HG03025 (cell line): ENCODE measurements around the gene TEX54.
A peak's percentile ranks its signal among the peaks of the same experiment; 100 is the strongest.

Experiments used
- ATAC-seq: cut with Tn5 transposase; IDR thresholded peaks from one replicate; pipeline ENCODE4 v1.9.1; 2021; ENCODE audit warnings: mild to moderate bottlenecking, moderate library complexity; ENCODE audit not compliant: unreplicated experiment, low FRiP score

The TEX54 gene

DNA sequence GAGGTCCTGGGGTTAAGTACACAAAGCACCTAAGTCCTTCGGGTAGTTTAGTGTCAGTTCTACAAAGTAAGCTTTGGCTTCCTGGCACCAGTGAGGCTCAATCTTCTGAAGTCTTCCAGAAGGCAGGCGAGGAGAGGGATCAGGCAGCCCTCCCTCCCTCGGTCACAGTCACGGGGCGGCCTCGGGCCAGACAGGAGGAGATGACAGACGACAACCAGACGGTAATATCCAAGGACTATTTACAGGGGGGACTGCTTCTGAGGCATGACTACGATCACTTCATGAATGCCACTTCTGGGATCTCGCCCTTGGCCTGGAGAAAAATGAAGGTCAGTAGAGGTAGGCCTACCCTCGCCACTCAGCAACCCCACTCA is 40.5 kb downstream of the TEX54 start:
- no peak for ATAC-seq

DNA sequence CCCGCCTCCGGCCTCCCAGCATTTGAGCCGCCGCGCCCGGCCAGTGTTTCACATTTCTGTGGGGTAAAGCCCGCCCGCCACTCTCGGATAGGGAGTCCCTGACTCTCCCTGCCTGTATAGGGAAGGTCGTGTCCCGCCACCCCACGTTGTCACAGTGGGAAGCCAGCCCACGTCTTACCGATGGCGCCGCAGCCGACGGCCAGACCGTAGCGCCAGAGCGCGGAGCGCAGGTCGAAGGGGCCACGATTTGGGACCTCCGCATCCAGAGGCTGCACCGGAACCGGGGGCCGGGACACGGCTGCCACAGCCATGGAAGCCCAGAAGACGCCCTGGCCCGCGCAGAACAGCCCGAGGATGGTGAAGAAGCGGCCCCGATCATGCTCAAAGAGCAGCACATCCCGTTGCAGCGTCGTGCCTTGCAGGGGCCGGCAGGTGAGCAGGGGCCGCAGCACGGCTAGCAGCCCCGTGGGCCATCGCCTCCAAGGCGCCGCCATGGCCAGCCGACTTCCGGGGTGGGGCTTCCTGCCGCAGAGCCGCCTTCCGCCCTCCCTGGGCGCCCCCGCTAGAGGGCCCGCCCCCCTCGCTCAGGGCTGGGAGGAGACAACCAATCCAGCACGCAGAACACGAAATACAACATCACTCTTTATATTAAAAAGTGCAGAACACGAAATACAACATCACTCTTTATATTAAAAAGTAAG is 41.0 kb downstream of the TEX54 start, which contains the start of gene TMEM223:
TMEM223 (minus strand) TSS at position 506 of the 701 bp plus-strand sequence; CDS start at position 494, 12 bp downstream.
- peak; percentile 54 for ATAC-seq

DNA sequence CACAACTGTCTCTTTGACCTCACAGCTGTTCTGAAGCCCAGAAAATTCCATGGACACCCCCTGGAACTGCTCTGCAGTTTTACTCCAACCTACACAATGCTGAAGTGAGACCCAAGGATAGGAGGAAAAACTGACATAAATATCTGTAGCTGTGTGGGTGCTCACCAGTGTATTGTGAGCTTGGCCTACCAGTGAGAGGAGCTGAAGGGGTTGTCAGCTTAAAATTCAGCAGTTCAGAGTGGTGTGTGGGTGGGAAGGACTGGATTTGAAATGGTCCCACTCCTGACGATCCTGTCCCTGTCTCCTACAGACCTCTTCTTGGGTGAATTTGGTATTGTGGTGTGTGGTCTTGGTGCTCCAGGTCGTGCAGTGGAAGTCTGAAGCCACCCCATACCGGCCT is 43.1 kb downstream of the TEX54 start:
- ATAC-seq = no peak

DNA sequence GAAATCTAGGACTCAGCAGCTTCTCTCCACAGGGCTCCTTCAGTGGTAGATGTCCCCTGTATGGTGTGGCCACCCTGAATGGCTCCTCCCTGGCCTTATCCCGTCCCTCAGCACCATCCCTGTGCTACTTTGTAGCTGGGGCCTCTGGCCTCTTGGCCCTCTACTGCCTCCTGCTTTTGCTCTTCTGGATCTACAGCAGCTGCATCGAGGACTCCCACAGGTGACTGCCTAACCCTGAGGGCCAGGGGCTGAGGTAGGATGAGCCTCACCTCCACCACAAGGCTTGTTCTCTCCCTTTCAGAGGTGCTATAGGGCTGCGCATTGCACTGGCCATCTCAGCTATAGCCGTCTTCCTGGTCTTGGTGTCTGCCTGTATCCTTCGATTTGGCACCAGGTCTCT is 43.6 kb downstream of the TEX54 start:
- no peak for ATAC-seq

DNA sequence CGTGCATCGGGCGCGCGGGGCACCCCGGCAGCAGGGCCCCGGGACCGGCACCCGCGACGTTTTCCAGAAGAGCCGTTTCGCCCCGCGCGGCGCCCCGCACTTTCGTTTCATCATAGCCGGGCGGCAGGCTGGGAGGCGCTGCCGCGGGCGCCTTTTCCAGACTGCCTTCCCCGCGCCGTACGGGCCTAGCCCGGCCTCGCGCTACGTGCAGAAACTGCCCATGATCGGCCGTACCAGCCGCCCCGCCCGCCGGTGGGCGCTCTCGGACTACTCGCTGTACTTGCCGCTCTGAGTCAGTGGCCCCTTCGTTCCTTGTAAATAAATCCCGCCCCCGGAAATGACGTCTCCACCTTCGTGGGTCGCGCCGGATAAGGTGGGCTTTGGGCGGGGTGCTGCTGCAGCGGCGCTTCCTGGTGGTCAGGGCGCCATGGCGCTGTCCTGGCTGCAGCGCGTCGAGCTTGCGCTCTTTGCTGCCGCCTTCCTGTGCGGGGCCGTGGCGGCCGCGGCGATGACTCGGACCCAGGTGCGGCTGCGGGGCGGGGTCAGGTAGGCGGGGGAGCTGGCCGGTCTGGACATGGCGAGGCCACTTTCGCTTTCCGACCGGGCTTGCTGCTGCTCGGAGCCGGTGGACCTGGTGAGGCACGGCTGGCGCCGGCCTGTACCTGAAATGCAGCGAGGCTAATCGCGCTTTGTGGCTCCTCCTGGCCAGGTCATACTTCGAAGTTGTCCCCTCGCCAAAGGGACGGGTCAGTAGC is 45.5 kb downstream of the TEX54 start, which contains the start of gene TMEM179B:
TMEM179B (plus strand) TSS at position 398 of the 755 bp plus-strand sequence; CDS start at position 428, 30 bp downstream.
- ATAC-seq = peak; percentile 63

DNA sequence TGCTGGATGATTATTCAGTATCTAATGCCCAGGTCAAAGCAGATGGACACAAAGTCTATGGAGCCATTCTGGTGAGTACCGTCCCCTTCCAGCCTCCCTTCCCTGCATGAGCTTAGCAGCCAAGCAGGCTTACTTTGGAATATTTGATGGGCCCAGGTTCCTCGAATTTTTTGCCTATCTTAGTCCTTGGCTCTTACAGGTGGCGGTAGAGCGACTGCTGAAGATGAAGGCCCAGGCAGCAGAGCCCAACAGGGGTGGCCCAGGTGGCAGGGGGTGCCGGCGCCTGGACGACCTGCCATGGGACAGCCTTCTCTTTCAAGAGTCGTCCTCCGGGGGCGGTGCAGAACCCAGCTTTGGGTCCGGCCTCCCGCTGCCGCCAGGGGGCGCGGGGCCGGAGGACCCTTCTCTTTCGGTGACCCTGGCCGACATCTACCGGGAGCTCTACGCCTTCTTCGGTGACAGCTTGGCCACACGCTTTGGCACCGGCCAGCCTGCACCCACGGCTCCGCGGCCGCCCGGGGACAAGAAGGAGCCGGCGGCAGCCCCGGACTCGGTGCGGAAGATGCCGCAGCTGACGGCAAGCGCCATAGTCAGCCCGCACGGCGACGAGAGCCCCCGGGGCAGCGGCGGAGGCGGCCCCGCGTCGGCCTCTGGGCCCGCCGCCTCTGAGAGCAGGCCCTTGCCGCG is 46.2 kb downstream of the TEX54 start:
- peak; percentile 52 for ATAC-seq

DNA sequence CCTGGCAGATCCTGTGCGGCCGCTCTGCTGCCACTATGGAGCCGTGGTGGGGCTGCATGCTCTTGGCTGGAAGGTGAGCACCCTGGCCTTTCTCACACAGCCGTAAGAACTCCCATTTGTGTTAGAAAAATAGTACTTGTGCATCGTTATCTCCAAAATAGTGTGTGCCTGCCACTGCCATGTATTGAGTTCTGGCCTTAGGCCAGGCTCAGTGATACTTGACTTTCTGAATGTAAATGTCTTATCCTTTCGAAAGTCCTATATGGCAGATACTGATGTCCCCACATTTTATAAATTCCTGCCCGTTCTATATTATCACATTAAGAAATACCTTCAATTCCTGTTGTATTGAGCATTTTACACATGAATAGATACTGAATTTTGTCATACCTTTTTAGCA is 49.9 kb downstream of the TEX54 start:
- no peak for ATAC-seq
